Cardiac muscle cell (in vitro differentiated cells and primary cell): ENCODE data around the gene S100A8. TPM values are rescaled to one million over a fixed set of nuclear protein-coding genes. Genes with fewer than 3 reads are reported as not detected.
A peak's percentile ranks its signal among the peaks of the same experiment; 100 is the strongest.

ENCODE experiments used
- DNase-seq, 2 donors: peaks; one replicate each; pipeline versions ENCODE4 v3.0.0 to v3.0.0-alpha.2; 2010 to 2017; ENCODE audit warnings: low read depth in 1 of 2, low spot score in 1 of 2
- H3K27ac ChIP-seq: fragments of 200-600 bp; sonication (generic); 2 replicates; pipeline ENCODE4 v1.5.1; 2016
- H3K27me3 ChIP-seq: fragments of 200-600 bp; sonication (generic); 2 replicates; pipeline ENCODE4 v1.6.0; 2016; ENCODE audit warnings: control low read depth
- H3K36me3 ChIP-seq: fragments of 200-600 bp; sonication (generic); 2 replicates; pipeline ENCODE4 v1.5.1; 2016; ENCODE audit warnings: control low read depth
- H3K4me1 ChIP-seq: fragments of 200-600 bp; sonication (generic); 2 replicates; pipeline ENCODE4 v1.8.1; 2017; ENCODE audit warnings: low read depth, mild to moderate bottlenecking, mixed run types
- H3K4me3 ChIP-seq: fragments of 200-600 bp; sonication (generic); 2 replicates; pipeline ENCODE4 v1.5.1; 2016; ENCODE audit warnings: mild to moderate bottlenecking
- H3K9me3 ChIP-seq: fragments of 200-600 bp; sonication (generic); 2 replicates; pipeline ENCODE4 v1.5.1; 2017; ENCODE audit warnings: low read depth, mild to moderate bottlenecking, control low read depth
- CTCF ChIP-seq: IDR thresholded peaks from 2 replicates; pipeline ENCODE4 v1.5.1; 2012; ENCODE audit warnings: low read depth, mild to moderate bottlenecking, low read length
- polyA plus RNA-seq: library from polyadenylated mRNA; unstranded; fragments of >200 nt; fragmentation: Nextera tagmentation; extraction: Ambion mirVana; gene quantifications from 2 replicates; pipeline ENCODE4 v1.2.1, GENCODE V29; 2016
- total RNA-seq: library from RNA; depleted of rRNA; stranded (reverse); fragments of >200 nt; gene quantifications from 2 replicates; pipeline ENCODE4 v1.2.3, GENCODE V29; 2016

S100A8 gene
- total and polyA plus RNA-seq, 2 experiments from 2014 or later, result 4.4 TPM; not detected in 1

- no peak for TF ChIP-seq CTCF
- H3K4me1 ChIP-seq, result no peaks in the 10 kb centered on the region
- no peak for DNase-seq
- H3K9me3 ChIP-seq, result no peaks in the 10 kb centered on the region
- no peak overlapping the region for H3K27ac ChIP-seq
- no peak overlapping the region for H3K4me3 ChIP-seq
- no peaks in the 10 kb centered on the region for H3K27me3 ChIP-seq
- no peaks in the 10 kb centered on the region for H3K36me3 ChIP-seq
These were observed 4.4 kb downstream of the S100A8 start for GRCh38 chr1:153386500-153386901.

GRCh38 chr1:153384958-153385580 is 5.8 kb downstream of the S100A8 start:
- no peak for DNase-seq

GRCh38 chr1:153380711-153381110 is 10.2 kb downstream of the S100A8 start:
- Histone ChIP-seq H3K27me3 (no peaks in the 10 kb centered on the region), H3K27ac (no peak overlapping the region), H3K36me3 (no peaks in the 10 kb centered on the region), H3K9me3 (no peaks in the 10 kb centered on the region), H3K4me3 (no peak overlapping the region), H3K4me1 (no peaks in the 10 kb centered on the region)
- no peak for TF ChIP-seq CTCF
- no peak for DNase-seq

More at GRCh38 chr1:153384958-153385580, 5.8 kb downstream of the S100A8 start:
- H3K36me3 ChIP-seq, result no peaks in the 10 kb centered on the region
- no peaks in the 10 kb centered on the region for H3K4me1 ChIP-seq
- no peaks in the 10 kb centered on the region for H3K27me3 ChIP-seq
- no peak overlapping the region for H3K27ac ChIP-seq
- no peak overlapping the region for H3K4me3 ChIP-seq
- TF ChIP-seq CTCF, result no peak
- no peaks in the 10 kb centered on the region for H3K9me3 ChIP-seq

- no peak overlapping the region for H3K27ac ChIP-seq
- H3K4me1 ChIP-seq, result no peaks in the 10 kb centered on the region
- H3K9me3 ChIP-seq, result no peaks in the 10 kb centered on the region
- DNase-seq, result no peak
- no peak overlapping the region for H3K4me3 ChIP-seq
- no peak for TF ChIP-seq CTCF
- H3K27me3 ChIP-seq, result peaks cover 2% of the 10 kb centered on the region
- H3K36me3 ChIP-seq, result no peaks in the 10 kb centered on the region
These were observed 11.3 kb downstream of the S100A8 start for GRCh38 chr1:153379591-153379990.

GRCh38 chr1:153375511-153375910 is 15.4 kb downstream of the S100A8 start, which contains the start of gene S100A12:
TSS of gene S100A12 (minus strand) at chr1:153375621. CDS start at chr1:153374592, 1,029 bp downstream.
- peak in 1 of 2 donors; percentile 95 for DNase-seq
- Histone ChIP-seq H3K4me3 (no peak within 1 kb of the TSS), H3K27me3 (peaks cover 2% of the 10 kb centered on the region), H3K9me3 (no peaks in the 10 kb centered on the region), H3K27ac (no peak within 1 kb of the TSS), H3K36me3 (no peaks in the 10 kb centered on the region), H3K4me1 (no peaks in the 10 kb centered on the region)
- no peak for TF ChIP-seq CTCF

GRCh38 chr1:153374071-153374470 is 16.8 kb downstream of the S100A8 start:
- Histone ChIP-seq H3K4me3 (no peak overlapping the region), H3K27ac (no peak overlapping the region), H3K27me3 (peaks cover 2% of the 10 kb centered on the region), H3K4me1 (no peaks in the 10 kb centered on the region), H3K9me3 (no peaks in the 10 kb centered on the region), H3K36me3 (no peaks in the 10 kb centered on the region)
- no peak for DNase-seq
- no peak for TF ChIP-seq CTCF
